NB4 (cell line): ENCODE data around the gene PROZ.

Source experiments
- CTCF ChIP-seq: IDR thresholded peaks from one replicate; pipeline ENCODE4 v1.5.1; 2012; ENCODE audit warnings: low read depth, low read length
- MYC ChIP-seq: IDR thresholded peaks from 2 replicates; pipeline ENCODE4 v1.6.1; 2011; ENCODE audit warnings: low read depth, low read length
- POLR2A ChIP-seq: IDR thresholded peaks from 2 replicates; pipeline ENCODE4 v1.6.1; 2011; ENCODE audit warnings: mild to moderate bottlenecking; ENCODE audit not compliant: insufficient read length; ENCODE audit errors: extremely low read depth

DNA sequence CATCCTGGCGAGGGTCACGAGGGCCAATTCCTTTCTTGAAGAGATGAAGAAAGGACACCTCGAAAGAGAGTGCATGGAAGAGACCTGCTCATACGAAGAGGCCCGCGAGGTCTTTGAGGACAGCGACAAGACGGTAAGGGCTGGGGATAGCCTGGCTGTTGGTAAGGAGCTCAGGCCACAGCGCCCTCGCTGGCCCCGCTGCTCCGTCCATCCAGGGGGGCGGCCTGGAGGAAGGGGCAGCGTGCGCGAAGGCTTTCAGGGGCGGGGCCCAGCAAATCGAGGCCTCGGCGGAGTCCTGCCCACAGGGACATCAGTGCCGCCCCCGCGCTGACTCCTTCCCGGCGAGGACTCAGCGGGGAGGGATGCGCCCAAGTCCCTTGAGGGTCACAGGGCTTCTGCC is 29.0 kb upstream of the PROZ start:
- TF ChIP-seq CTCF: no peak
- no peak for TF ChIP-seq MYC
- TF ChIP-seq POLR2A: no peak
